Cerebellar nuclear complex (tissue), 1 donor: Measurements from ENCODE around the gene PLA2G4D.

Source experiments
- DNase-seq, 2 experiments: peaks; one replicate each; lab custom pipeline; 2025; lab: John Stamatoyannopoulos, UW

Gene PLA2G4D

GRCh38 chr15:42021593-42021992 lies 72.8 kb downstream of the PLA2G4D start:
- no peak for DNase-seq

GRCh38 chr15:42020713-42021273 lies 73.6 kb downstream of the PLA2G4D start, which contains the start of gene PLA2G4E:
Gene PLA2G4E (minus strand): TSS chr15:42021042. CDS start chr15:42021030, 12 bp downstream.
- DNase-seq, result no peak

- no peak for DNase-seq
Observed at GRCh38 chr15:42018306-42019224, 75.8 kb downstream of the PLA2G4D start.
